WTC11 (cell line): ENCODE data around the gene FAM216B. TPM values are rescaled to one million over a fixed set of nuclear protein-coding genes. Genes with fewer than 3 reads are reported as not detected.

Source experiments
- ATAC-seq: fragments of 200-7000 bp; cut with Tn5 transposase; 2 replicates; pipeline ENCODE4 v1.10.0; 2021; ENCODE audit warnings: mild to moderate bottlenecking, moderate library complexity
- Bru-seq: library from RNA; stranded (reverse); fragments of 400-500 nt; gene quantifications from one replicate; lab custom pipeline; 2021; lab: Mats Ljungman, UMichigan
- CTCF ChIA-PET: fragments of 300-600 bp; sonication (Branson Sonifier 250); formaldehyde crosslinking; loops from one replicate; lab custom pipeline; 2021; ENCODE audit warnings: antibody characterized with exemption; lab: Charles Lee
- POLR2A ChIA-PET: fragments of 350-600 bp; sonication (Branson Sonifier 250); formaldehyde crosslinking; loops from one replicate; lab custom pipeline; 2021; ENCODE audit warnings: antibody characterized with exemption; lab: Charles Lee
- DNase-seq: peaks from one replicate; pipeline ENCODE4 v3.0.0; 2021; ENCODE audit warnings: low spot score
- H3K27ac Mint-ChIP-seq: 2 replicates; pipeline ENCODE4 v1.8.0; 2021; ENCODE audit warnings: mixed read lengths
- H3K27me3 Mint-ChIP-seq: 2 replicates; pipeline ENCODE4 v1.8.0; 2021; ENCODE audit warnings: low read depth, mild to moderate bottlenecking, moderate library complexity, mixed read lengths
- H3K36me3 Mint-ChIP-seq: 2 replicates; pipeline ENCODE4 v1.8.0; 2021; ENCODE audit warnings: mixed read lengths
- H3K4me1 Mint-ChIP-seq: 2 replicates; pipeline ENCODE4 v1.8.0; 2022; ENCODE audit warnings: mixed read lengths
- H3K4me3 Mint-ChIP-seq: 2 replicates; pipeline ENCODE4 v1.8.0; 2021; ENCODE audit warnings: mild to moderate bottlenecking, moderate library complexity, mixed read lengths
- H3K9me3 Mint-ChIP-seq: 2 replicates; pipeline ENCODE4 v1.8.0; 2021; ENCODE audit warnings: mixed read lengths
- ETV6 ChIP-seq: sonication (generic); formaldehyde crosslinking; IDR thresholded peaks from 2 replicates; pipeline ENCODE4 v1.8.1; 2022; ENCODE audit warnings: mild to moderate bottlenecking, missing genetic modification reagents
- GABPB1 ChIP-seq: sonication (generic); formaldehyde crosslinking; IDR thresholded peaks from 2 replicates; pipeline ENCODE4 v1.8.1; 2023; ENCODE audit warnings: mild to moderate bottlenecking, missing genetic modification reagents
- GRHL2 ChIP-seq: fragments of 250-450 bp; sonication (Bioruptor Pico); IDR thresholded peaks from 2 replicates; pipeline ENCODE4 v1.8.0; 2022; ENCODE audit warnings: mild to moderate bottlenecking, moderate library complexity; ENCODE audit not compliant: insufficient replicate concordance, severe bottlenecking
- JUN ChIP-seq: sonication (generic); formaldehyde crosslinking; IDR thresholded peaks from 2 replicates; pipeline ENCODE4 v1.8.0; 2023; ENCODE audit warnings: mild to moderate bottlenecking, missing genetic modification reagents
- NFATC4 ChIP-seq: fragments of 250-450 bp; sonication (Bioruptor Pico); IDR thresholded peaks from 2 replicates; pipeline ENCODE4 v1.9.0; 2021; ENCODE audit warnings: mild to moderate bottlenecking
- NR3C1 ChIP-seq: sonication (generic); formaldehyde crosslinking; conservative IDR thresholded peaks from 2 replicates; pipeline ENCODE4 v1.8.1; 2023; ENCODE audit warnings: low read depth, mild to moderate bottlenecking, missing genetic modification reagents
- TCF7 ChIP-seq: sonication (generic); formaldehyde crosslinking; IDR thresholded peaks from 2 replicates; pipeline ENCODE4 v1.8.0; 2022; ENCODE audit warnings: mild to moderate bottlenecking, low read depth, missing genetic modification reagents, moderate library complexity
- ZBTB21 ChIP-seq: sonication (generic); formaldehyde crosslinking; IDR thresholded peaks from 2 replicates; pipeline ENCODE4 v1.8.1; 2023; ENCODE audit warnings: mild to moderate bottlenecking, missing genetic modification reagents, borderline replicate concordance
- ZNF121 ChIP-seq: sonication (generic); formaldehyde crosslinking; IDR thresholded peaks from 2 replicates; pipeline ENCODE4 v1.8.0; 2023; ENCODE audit warnings: missing genetic modification reagents
- ZNF232 ChIP-seq: sonication (generic); formaldehyde crosslinking; IDR thresholded peaks from 2 replicates; pipeline ENCODE4 v1.8.0; 2022; ENCODE audit warnings: mild to moderate bottlenecking, missing genetic modification reagents
- ZNF263 ChIP-seq: sonication (generic); formaldehyde crosslinking; IDR thresholded peaks from 2 replicates; pipeline ENCODE4 v1.8.1; 2022; ENCODE audit warnings: low read depth, mild to moderate bottlenecking, moderate library complexity, missing genetic modification reagents
- long read RNA-seq, 3 experiments: library from RNA in 1 of 3; library from capped mRNA in 1 of 3; library from polyadenylated mRNA in 1 of 3; unstranded in 2 of 3; stranded (forward) in 1 of 3; transcript quantifications; one replicate each; pipeline ENCODE4 v2.0.0, GENCODE V29; 2021
- total RNA-seq: library from RNA; stranded (reverse); gene quantifications from 3 replicates; pipeline ENCODE4 v1.2.3, GENCODE V29; 2021
- TF ChIP-seq, protein P1 (sequence below): sonication (generic); formaldehyde crosslinking; IDR thresholded peaks from 2 replicates; pipeline ENCODE4 v1.8.0; 2022; ENCODE audit warnings: mild to moderate bottlenecking, missing genetic modification reagents
- TF ChIP-seq, protein P2 (sequence below): sonication (generic); formaldehyde crosslinking; IDR thresholded peaks from 2 replicates; pipeline ENCODE4 v1.8.0; 2022; ENCODE audit warnings: missing genetic modification reagents
- TF ChIP-seq, protein P3 (sequence below): fragments of 200-600 bp; IDR thresholded peaks from 2 replicates; pipeline ENCODE4 v1.8.0; 2022; ENCODE audit warnings: antibody characterized with exemption
- TF ChIP-seq, protein P4 (sequence below): fragments of 250-450 bp; sonication (Bioruptor Pico); conservative IDR thresholded peaks from 2 replicates; pipeline ENCODE4 v1.9.0; 2021; ENCODE audit warnings: mild to moderate bottlenecking
- TF ChIP-seq, protein P5 (sequence below): sonication (generic); formaldehyde crosslinking; conservative IDR thresholded peaks from 2 replicates; pipeline ENCODE4 v1.8.1; 2023; ENCODE audit warnings: mild to moderate bottlenecking, low read depth, missing genetic modification reagents, moderate library complexity
- TF ChIP-seq, protein P6 (sequence below): sonication (generic); formaldehyde crosslinking; IDR thresholded peaks from 2 replicates; pipeline ENCODE4 v1.8.1; 2022; ENCODE audit warnings: mild to moderate bottlenecking, moderate library complexity, missing genetic modification reagents
- TF ChIP-seq, protein P7 (sequence below): fragments of 250-450 bp; sonication (Bioruptor Pico); IDR thresholded peaks from 2 replicates; pipeline ENCODE4 v2.1.2; 2022; ENCODE audit warnings: mild to moderate bottlenecking, moderate library complexity

Gene FAM216B
- total RNA-seq (not detected in 3 replicates), Bru-seq, nascent RNA (not detected)
- long read RNA-seq, experiment 1, partial matches to known transcripts = 0 of 3 reads
- long read RNA-seq, experiment 1, other reads (novel, unspliced or antisense) = 3 of 3 reads
- long read RNA-seq, experiment 2 = 0 reads
- long read RNA-seq, experiment 3 = 0 reads

DNA sequence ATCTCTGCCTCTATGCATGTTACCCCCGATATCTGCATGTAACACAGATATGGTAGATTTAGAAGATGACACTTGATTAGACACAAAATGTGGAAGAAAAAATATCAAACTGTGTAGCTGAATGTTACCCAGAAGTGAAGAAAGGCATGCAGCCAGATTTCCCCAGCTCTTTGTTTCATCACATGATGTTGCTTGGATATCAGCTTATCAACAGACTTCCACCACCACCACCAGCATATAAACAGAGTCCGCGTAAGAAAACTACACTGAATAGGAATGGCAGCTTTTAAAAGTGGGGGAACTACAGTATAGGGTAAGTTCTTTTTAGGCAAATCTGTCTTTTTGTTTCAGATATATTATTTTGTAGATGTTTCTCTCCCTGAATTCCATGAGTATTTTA lies at the start of gene FAM216B:
TSS of gene FAM216B (plus strand) at position 233 of the 400 bp plus-strand sequence. CDS start 2,484 bp downstream, outside the sequence.
- Mint-ChIP-seq H3K9me3 (peaks cover 16% of the 10 kb centered on the region), H3K4me3 (no peak within 1 kb of the TSS), H3K4me1 (peaks cover 11% of the 10 kb centered on the region), H3K27ac (no peak within 1 kb of the TSS; the same call in 1 of the 2 replicates), H3K36me3 (peaks cover 8% of the 10 kb centered on the region), H3K27me3 (no peaks in the 10 kb centered on the region)
- TF ChIP-seq ZNF232 (CRISPR knock-in tag) (no peak), ZNF121 (CRISPR knock-in tag) (no peak), ZNF263 (no peak), GABPB1 (CRISPR knock-in tag) (no peak), ZBTB21 (CRISPR knock-in tag) (no peak), NR3C1 (no peak), ETV6 (CRISPR knock-in tag) (no peak)
- TF ChIP-seq, protein P1, sequence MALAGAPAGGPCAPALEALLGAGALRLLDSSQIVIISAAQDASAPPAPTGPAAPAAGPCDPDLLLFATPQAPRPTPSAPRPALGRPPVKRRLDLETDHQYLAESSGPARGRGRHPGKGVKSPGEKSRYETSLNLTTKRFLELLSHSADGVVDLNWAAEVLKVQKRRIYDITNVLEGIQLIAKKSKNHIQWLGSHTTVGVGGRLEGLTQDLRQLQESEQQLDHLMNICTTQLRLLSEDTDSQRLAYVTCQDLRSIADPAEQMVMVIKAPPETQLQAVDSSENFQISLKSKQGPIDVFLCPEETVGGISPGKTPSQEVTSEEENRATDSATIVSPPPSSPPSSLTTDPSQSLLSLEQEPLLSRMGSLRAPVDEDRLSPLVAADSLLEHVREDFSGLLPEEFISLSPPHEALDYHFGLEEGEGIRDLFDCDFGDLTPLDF = no peak
- TF ChIP-seq, protein P2, sequence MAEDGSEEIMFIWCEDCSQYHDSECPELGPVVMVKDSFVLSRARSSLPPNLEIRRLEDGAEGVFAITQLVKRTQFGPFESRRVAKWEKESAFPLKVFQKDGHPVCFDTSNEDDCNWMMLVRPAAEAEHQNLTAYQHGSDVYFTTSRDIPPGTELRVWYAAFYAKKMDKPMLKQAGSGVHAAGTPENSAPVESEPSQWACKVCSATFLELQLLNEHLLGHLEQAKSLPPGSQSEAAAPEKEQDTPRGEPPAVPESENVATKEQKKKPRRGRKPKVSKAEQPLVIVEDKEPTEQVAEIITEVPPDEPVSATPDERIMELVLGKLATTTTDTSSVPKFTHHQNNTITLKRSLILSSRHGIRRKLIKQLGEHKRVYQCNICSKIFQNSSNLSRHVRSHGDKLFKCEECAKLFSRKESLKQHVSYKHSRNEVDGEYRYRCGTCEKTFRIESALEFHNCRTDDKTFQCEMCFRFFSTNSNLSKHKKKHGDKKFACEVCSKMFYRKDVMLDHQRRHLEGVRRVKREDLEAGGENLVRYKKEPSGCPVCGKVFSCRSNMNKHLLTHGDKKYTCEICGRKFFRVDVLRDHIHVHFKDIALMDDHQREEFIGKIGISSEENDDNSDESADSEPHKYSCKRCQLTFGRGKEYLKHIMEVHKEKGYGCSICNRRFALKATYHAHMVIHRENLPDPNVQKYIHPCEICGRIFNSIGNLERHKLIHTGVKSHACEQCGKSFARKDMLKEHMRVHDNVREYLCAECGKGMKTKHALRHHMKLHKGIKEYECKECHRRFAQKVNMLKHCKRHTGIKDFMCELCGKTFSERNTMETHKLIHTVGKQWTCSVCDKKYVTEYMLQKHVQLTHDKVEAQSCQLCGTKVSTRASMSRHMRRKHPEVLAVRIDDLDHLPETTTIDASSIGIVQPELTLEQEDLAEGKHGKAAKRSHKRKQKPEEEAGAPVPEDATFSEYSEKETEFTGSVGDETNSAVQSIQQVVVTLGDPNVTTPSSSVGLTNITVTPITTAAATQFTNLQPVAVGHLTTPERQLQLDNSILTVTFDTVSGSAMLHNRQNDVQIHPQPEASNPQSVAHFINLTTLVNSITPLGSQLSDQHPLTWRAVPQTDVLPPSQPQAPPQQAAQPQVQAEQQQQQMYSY (CRISPR knock-in tag) = no peak
- ChIA-PET POLR2A (no interaction called here), CTCF (no interaction called here)
- no peak for ATAC-seq
- no peak for DNase-seq

DNA sequence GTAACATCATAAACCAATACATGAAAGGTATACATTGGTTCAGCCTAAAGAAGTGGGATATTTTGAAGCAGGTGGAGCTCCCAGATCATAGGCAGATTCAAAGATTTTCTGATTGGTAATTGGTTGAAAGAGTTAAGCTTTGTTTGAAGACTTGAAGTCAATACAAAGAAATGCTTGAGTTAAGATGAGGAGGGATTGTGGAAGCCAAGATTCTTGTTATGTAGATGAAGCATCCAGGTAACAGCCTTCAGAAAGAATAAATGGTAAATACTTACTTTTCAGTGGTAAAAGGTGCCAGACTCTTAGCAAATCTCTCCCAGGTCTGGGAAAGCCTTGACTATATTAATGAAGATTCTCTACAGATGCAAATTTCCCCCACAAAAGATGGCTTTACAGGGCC lies 49.3 kb upstream of the FAM216B start:
- POLR2A ChIA-PET = no interaction called here
- H3K27me3 Mint-ChIP-seq = no peaks in the 10 kb centered on the region
- no peaks in the 10 kb centered on the region for H3K36me3 Mint-ChIP-seq
- TF ChIP-seq ZNF232 (CRISPR knock-in tag) (no peak), TCF7 (no peak), JUN (no peak), GRHL2 (CRISPR knock-in tag) (no peak), NFATC4 (no peak), ZNF121 (CRISPR knock-in tag) (no peak)
- TF ChIP-seq, protein P3, sequence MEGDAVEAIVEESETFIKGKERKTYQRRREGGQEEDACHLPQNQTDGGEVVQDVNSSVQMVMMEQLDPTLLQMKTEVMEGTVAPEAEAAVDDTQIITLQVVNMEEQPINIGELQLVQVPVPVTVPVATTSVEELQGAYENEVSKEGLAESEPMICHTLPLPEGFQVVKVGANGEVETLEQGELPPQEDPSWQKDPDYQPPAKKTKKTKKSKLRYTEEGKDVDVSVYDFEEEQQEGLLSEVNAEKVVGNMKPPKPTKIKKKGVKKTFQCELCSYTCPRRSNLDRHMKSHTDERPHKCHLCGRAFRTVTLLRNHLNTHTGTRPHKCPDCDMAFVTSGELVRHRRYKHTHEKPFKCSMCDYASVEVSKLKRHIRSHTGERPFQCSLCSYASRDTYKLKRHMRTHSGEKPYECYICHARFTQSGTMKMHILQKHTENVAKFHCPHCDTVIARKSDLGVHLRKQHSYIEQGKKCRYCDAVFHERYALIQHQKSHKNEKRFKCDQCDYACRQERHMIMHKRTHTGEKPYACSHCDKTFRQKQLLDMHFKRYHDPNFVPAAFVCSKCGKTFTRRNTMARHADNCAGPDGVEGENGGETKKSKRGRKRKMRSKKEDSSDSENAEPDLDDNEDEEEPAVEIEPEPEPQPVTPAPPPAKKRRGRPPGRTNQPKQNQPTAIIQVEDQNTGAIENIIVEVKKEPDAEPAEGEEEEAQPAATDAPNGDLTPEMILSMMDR = no peak
- TF ChIP-seq, protein P4, sequence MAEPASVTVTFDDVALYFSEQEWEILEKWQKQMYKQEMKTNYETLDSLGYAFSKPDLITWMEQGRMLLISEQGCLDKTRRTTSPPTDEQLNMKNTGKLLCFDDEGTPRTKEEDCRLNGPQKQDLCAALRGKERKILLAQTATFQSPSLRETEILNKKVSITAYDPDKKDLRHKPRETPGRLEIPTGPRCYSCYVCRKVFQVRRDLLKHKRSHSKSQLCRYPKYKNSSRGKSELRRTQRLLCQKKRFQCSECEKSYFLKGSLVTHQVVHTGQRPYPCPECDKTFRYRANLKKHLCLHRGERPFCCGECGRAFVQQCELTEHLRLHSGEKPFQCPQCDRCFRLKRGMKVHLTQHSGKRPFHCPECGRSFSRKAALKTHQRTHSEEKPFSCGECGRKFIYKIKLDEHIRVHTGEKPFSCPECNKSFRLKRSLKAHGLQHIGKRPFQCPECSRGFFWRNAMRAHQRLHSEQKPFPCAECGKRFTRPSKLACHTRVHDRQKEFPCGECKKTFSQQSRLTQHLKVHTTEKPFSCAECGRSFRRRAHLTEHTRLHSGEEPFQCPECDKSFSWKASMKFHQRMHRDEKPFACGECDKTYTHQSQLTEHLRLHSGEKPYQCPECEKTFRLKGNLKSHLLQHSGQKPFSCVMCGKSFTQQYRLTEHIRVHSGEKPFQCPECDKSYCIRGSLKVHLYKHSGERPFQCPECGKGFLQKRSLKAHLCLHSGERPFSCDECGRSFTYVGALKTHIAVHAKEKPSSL (CRISPR knock-in tag) = no peak
- TF ChIP-seq, protein P5, sequence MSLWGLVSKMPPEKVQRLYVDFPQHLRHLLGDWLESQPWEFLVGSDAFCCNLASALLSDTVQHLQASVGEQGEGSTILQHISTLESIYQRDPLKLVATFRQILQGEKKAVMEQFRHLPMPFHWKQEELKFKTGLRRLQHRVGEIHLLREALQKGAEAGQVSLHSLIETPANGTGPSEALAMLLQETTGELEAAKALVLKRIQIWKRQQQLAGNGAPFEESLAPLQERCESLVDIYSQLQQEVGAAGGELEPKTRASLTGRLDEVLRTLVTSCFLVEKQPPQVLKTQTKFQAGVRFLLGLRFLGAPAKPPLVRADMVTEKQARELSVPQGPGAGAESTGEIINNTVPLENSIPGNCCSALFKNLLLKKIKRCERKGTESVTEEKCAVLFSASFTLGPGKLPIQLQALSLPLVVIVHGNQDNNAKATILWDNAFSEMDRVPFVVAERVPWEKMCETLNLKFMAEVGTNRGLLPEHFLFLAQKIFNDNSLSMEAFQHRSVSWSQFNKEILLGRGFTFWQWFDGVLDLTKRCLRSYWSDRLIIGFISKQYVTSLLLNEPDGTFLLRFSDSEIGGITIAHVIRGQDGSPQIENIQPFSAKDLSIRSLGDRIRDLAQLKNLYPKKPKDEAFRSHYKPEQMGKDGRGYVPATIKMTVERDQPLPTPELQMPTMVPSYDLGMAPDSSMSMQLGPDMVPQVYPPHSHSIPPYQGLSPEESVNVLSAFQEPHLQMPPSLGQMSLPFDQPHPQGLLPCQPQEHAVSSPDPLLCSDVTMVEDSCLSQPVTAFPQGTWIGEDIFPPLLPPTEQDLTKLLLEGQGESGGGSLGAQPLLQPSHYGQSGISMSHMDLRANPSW (CRISPR knock-in tag) = no peak
- TF ChIP-seq, protein P6, sequence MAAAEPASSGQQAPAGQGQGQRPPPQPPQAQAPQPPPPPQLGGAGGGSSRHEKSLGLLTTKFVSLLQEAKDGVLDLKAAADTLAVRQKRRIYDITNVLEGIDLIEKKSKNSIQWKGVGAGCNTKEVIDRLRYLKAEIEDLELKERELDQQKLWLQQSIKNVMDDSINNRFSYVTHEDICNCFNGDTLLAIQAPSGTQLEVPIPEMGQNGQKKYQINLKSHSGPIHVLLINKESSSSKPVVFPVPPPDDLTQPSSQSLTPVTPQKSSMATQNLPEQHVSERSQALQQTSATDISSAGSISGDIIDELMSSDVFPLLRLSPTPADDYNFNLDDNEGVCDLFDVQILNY (CRISPR knock-in tag) = no peak
- TF ChIP-seq, protein P7, sequence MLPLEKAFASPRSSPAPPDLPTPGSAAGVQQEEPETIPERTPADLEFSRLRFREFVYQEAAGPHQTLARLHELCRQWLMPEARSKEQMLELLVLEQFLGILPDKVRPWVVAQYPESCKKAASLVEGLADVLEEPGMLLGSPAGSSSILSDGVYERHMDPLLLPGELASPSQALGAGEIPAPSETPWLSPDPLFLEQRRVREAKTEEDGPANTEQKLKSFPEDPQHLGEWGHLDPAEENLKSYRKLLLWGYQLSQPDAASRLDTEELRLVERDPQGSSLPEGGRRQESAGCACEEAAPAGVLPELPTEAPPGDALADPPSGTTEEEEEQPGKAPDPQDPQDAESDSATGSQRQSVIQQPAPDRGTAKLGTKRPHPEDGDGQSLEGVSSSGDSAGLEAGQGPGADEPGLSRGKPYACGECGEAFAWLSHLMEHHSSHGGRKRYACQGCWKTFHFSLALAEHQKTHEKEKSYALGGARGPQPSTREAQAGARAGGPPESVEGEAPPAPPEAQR = no peak
- no peaks in the 10 kb centered on the region for H3K9me3 Mint-ChIP-seq
- no peak overlapping the region for H3K4me3 Mint-ChIP-seq
- CTCF ChIA-PET = no interaction called here
- peak overlapping the region; percentile 81 for H3K27ac Mint-ChIP-seq
- DNase-seq = no peak
- peaks cover 44% of the 10 kb centered on the region for H3K4me1 Mint-ChIP-seq
- ATAC-seq = peak; percentile 71
